ENCODE data around the gene RNF180.

RNF180 gene, protein sequence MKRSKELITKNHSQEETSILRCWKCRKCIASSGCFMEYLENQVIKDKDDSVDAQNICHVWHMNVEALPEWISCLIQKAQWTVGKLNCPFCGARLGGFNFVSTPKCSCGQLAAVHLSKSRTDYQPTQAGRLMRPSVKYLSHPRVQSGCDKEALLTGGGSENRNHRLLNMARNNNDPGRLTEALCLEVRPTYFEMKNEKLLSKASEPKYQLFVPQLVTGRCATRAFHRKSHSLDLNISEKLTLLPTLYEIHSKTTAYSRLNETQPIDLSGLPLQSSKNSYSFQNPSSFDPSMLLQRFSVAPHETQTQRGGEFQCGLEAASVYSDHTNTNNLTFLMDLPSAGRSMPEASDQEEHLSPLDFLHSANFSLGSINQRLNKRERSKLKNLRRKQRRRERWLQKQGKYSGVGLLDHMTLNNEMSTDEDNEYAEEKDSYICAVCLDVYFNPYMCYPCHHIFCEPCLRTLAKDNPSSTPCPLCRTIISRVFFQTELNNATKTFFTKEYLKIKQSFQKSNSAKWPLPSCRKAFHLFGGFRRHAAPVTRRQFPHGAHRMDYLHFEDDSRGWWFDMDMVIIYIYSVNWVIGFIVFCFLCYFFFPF

DNA sequence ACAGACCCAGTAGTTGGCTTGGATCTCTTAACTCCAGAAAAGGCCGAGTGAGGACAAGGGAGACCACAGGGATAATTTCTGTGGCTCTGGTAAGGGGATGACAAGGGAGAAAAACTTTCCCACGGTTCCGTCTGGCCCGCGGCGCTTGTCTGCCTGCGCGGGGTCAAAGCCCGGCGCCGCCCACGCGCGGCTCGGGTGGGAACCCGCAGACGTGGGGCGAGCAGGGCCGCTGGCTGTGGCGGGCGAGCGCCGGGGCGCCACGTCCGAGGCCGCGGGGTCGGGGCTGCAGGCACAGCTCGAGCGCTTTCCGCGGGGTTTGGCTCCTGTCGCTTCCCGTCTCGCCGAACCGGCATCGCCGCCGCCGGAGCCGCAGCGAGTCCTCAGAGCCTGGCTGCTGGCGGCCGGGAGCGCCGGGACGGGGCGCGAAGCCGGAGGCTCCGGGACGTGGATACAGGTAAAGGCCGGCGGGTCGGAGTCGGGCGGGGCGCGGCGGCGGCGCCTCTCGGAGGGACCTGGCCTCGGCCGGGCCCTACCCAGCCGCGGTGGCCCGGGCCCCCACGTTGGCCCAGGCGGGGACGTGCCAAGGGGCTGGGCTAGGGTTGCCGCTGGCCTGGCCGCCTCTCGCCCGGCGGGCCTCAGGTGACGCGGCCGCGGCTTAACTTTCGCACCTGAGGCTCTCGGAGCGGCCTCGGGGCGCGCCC, at the start of gene RNF180:
Gene RNF180 (plus strand): TSS at position 344 of the 701 bp plus-strand sequence. CDS start 34,965 bp downstream, outside the sequence.
- no peak for DNase-seq (ENCODE audit: low read depth)

DNA sequence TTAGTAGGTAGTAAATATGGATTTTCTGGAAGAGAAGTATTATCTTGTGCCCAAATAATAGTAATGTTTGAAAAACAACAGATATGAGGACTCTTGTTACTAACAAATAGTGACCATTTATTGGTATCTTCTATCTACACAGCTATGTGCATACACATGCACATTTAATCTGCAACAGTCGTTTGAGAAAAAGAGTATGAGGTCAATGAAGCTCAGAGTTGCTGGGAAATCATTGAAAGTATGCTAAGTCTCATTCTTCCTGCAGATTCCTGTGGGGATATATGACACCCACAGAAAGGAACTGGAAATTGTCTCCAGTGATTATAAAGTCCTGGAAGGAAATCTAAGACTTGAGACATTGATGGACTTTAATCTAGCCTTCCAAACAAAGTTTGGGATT, 40.1 kb upstream of the RNF180 start:
- DNase-seq (ENCODE audit: low read depth) = no peak

DNA sequence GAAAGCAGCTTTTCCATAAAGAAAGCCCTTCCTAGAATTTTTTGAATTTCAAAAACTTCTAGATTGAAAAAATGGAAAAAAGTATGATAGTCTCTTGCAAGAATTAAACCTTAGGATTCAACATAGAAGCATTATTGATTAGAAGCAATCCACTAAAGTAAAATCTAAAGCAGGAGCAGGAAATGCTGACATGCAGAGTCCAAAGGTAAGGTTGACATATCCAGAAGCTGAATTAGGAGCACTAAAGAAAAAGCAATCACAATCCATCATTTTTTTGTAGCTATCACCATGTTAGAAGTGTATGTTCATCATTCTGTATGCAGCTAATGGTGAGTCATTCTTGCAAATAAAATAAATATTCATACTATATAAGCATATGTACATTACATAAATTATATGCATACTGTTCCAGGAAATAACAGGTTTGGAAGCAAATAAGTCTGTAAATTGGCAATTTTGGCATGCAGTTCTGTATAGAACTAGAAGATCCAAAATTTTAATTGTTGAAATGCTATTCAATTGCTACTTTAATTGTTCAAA, 39.4 kb upstream of the RNF180 start:
- no peak for DNase-seq (ENCODE audit: low read depth)

DNA sequence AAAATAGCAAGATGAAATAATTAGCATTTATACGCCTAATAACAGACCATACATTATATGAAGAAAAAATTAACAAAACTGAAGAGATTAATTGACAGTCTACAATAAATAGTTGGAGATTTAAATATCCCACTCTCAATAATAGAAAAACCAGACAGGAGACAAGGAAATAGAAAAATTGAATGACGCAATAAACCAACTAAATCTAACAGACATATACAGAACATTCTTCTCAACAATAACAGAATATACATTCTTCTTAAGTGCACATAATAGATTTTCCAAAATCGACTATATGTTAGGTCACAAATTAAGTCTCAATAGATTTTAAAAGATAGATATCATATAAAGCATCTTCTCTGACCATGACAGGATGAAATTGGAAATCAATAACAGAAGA, 25.6 kb upstream of the RNF180 start:
- no peak for DNase-seq (ENCODE audit: low read depth)

DNA sequence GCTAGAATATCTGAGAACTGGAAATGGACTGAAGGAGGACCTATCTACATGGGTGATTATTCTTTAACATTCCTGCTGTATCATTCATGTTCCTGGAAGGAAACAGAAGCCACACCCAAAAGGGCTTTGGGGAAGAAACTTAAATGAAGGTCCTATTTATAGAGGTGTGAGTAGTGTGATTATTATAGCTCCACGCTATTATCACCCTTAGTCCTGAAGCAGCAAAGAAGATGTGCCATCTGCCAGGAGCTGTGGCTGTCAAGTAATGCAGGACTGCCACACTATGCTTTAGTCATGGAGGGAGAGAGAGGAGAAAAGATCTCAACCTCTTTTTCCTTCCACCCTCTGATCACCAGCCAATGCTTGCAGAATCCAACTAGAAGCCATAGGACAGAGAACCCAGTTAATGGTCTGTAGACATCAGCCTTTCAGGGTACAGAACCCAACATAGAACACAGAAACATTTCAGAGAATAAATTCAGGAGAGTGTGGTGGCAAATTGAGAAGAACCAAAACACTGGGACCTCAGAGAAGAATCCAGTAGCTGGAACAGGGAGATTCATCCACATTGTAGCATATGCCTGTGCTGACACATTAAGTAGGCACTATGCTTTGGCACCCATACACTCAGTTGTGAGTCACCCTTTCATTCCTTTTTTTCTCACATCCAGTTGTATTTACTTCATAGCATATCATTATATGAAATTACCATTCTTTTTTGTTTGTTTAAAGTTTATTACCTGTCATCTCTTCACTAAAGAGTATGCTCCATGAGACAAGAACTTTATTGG, 21.0 kb upstream of the RNF180 start:
- no peak for DNase-seq (ENCODE audit: low read depth)

DNA sequence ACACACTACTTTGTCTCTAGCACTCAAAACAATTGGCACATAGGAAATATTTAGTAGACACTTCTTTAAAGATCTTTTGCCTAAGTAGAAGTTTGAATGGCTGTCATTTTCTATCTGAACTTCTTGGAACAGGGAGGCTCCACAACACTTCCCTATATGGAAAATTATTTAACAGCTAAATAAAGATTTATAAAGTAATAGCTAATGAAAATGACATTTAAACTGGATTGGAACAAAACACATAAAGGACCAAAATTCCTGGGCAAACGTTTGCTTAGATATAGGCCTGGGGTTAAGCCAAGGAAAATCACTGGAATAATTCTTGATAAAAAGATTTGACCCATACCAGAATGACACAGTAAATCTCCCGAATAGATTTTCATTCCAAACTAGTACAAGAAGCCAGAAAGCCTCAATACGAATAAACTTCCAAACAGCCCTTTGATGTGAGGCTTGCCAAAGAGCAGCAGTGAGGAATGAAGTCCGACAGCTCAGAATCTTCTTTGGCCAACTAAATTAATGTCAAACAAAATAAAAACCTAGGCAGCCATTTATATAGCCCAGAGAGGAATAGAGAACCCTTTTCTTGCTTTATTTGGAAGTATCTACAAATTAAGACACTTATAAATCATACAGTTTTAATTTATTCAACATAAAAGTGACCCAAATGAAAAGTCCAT, 20.3 kb upstream of the RNF180 start:
- DNase-seq (ENCODE audit: low read depth) = no peak

DNA sequence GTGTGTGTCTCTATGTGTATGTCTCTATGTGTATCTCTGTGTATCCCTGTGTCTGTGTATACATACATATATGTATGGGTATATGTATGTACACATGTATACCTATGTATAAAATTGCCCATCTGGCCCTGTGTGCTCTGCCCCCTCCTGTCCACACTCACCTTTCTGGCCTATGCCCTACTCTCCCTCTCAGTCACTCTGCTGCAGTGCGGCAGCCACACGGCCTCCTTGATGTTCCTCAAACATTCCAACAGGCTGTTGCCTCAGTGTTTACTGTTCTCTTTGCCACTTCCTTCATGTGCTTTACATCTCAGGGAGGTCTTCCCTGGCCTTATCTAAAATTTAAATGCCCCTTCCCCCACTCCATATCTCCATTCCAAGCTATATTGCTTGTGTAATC, 18.3 kb upstream of the RNF180 start:
- DNase-seq (ENCODE audit: low read depth) = no peak

DNA sequence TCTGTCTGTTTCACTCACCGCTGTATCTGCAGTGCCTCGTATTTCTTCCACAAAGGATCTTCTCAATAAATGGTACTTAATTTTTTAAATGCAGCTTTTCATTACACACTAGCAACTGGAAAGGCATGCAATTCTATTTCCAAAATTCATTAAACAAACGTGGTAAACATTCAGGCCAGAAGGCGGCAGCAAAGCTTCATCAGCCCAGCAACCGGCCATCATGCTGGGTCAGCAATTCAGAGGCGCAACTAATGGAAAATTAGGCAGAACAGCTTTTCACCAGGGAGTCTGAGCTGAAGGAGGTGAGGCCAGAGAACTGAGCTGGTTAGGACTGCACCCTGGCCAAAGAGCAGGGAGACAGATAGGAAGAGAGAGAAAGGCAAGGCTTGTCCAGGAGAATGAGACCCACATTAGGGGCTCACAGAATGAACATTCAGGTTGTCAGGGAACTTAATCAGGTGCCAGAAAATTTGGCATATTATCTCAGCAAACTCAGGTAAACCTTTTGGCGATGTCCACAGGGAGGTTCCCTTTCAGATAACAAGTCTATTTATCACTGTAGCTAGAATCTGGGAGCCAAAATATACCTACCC, 17.7 kb upstream of the RNF180 start:
- DNase-seq (ENCODE audit: low read depth) = no peak

DNA sequence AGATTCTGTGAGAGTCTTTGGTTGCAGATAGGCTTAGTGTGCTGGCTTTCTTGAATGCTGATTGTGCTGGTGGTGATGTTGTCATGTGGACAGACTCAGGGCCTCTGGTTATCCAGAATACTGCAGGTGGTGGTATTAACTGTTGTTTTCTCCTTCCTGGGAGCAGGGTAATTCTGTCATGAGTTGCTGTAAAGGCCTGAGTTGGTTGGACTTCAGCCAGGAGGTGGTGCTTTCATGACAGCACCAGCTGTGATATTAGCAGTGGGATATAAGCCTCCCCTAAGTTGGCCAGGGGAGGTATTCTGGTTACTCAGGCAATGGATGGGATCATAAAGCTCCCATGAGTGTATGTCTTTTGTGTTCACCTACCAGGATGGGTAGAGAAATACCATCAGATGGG, 16.4 kb upstream of the RNF180 start:
- DNase-seq (ENCODE audit: low read depth) = no peak

DNA sequence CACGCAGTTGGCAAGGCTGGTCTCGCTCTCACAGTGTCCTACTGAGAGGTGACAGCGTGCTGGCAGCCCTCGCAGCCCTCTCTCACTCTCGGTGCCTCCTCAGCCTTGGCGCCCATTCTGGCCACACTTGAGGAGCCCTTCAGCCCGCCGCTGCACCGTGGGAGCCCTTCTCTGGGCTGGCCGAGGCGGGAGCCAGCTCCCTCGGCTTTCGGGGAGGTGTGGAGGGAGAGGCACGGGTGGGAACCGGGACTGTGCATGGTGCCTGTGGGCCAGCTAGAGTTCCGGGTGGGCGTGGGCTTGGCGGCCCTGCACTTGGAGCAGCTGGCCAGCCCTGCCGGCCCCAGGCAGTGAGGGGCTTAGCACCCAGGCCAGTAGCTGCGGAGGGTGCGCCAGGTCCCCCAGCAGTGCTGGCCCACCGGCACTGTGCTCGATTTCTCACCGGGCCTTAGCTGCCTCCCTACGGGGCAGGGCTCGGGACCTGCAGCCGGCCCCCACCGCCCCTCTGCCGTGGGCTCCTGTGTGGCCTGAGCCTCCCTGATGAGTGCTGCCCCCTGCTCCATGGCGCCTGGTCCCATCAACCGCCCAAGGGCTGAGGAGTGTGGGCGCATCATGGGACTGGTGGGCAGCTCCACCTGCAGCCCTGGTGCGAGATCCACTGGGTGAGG, 15.7 kb upstream of the RNF180 start:
- no peak for DNase-seq (ENCODE audit: low read depth)

DNA sequence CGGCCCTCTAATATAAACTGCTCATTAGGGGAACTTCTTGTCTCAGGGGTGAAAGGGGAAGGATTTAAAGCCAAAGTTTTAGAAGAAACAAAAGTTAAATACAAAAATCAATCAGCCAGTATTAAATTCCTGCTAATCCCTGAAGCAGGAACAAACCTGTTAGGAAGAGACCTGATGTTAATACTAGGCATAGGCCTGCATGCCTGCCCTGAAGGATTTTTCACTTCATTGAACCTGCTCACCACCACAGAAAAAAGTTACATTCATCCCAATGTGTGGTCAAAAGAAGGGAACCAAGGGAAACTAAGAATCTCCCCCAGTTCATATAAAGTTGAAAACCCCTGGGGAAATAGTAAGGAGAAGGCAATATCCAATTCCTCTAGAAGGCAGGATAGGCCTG, 9.4 kb upstream of the RNF180 start:
- no peak for DNase-seq (ENCODE audit: low read depth)

DNA sequence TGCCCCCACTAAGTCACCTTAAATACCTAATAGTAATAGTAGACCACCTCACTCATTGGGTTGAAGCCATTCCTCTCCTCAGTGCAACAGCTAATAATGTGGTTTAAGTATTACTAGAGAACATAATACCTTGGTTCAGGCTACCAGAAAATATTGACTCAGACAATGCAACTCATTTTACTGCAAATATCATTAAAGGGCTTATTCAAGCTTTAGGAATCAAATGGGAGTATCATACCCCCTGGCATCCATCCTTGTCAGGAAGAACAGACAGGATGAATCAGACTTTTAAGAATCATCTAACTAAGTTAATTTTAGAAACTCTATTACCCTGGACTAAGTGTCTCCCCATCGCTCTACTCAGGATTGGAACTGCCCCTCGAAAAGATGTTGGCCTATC, 6.8 kb upstream of the RNF180 start:
- DNase-seq (ENCODE audit: low read depth) = no peak

DNA sequence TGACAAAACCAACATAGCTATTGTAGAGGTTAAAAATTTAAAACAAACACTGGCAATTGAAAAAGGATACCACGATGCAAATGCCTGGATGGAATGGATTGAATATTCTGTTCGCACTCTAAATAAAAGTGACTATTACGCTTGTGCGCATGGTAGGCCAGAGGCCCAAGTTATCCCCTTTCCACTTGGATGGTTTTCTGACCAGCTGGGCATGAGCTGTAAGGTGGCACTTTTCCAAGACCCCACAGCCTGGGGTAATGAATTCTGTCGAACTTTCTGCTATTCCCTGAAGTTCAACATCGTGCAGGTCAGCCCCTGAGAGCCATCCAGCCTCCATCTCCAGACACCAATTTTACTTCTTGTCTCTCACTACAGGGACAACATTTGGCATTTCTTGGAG, 5.4 kb upstream of the RNF180 start:
- no peak for DNase-seq (ENCODE audit: low read depth)

DNA sequence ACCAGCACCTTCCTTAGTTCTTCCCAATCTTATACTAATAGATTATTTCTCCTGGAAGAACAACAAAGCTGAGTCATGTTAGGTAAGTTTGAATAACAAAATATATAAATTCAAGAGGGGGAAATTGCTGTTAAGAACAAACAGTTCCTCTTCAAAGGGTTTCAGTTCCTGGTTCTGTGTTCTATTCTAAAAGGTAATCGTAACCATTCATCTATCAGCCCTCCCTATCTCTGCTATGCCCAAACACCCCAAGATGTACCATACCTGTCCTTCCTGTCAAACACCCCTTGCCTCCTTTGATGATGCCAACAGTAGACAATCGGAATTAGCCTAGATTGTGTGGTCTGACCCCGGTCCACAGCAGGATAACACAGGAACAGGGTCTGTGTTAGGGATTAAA, 4.2 kb upstream of the RNF180 start:
- no peak for DNase-seq (ENCODE audit: low read depth)

DNA sequence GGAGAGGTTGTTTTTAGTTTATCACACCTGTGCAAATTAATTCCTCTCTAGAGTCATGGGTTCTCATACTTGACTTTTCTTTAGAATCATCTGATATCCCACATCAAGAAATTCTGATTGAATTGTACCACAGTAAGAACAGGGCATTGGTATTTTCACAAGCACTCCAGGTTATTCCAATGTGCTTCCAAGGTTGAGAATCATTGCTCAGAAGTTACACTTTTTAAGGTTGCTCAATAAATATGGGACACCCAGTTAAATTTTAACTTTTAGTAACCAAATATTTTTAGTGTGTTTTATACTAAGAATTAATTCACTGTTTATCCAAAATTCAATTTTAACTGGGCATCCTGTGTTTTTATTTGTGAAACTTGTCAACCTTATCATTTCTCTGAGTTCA, 2.5 kb upstream of the RNF180 start:
- no peak for DNase-seq (ENCODE audit: low read depth)

DNA sequence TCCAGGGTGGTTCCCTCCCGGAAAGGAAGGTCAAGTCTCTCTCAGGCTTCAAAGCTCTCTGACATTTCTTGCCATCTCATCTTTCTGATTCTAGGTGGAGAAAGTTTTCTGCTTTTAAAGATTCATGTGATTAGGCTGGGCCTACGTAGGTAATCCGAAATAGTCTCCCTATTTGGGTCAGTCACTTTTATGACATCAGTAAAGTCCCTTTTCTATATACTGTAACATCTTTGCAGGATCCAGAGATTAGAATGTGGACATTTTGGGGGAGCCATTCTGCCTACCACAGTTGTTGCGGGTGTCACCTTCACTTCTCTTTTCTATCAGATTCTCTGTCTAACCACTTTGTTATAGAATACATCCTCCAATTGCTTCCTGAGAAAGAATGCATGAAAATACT, 1.9 kb upstream of the RNF180 start:
- DNase-seq (ENCODE audit: low read depth) = no peak

DNA sequence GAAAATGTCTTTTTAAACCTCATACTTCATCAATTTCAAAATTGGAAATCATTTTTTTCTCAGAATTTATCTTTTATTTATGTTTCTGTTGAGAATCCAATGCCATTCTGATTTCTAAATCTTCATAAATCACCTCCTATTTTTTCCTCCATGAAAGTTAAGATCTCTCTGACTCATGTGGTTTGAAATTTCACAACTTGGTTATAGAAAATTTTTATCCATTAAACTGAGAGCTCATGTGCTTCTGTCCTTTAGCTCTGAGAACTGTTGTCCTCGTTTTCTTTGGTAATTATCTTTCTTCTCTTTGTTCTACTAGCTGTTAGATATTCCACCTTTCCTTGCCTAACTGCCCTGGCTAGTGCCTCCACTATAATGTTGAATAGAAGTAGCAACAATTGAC, 1.5 kb upstream of the RNF180 start:
- no peak for DNase-seq (ENCODE audit: low read depth)

DNA sequence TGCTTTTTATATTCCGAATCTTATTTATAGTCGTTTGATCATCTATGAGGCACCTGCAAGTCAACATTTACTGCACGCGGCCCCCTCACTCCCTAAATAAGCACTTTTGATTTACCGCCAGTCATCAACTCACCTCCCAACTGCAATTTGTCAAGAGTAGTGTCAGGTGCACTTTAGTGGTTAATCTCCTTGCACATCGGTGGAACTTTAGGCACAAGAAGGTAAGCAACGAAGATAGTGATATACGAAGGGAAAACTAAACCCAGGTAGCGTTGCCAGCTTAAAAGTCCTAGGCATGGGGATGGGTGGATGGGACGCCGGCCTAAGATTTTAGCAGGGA, 513 bp upstream of the RNF180 start:
- DNase-seq (ENCODE audit: low read depth) = no peak

DNA sequence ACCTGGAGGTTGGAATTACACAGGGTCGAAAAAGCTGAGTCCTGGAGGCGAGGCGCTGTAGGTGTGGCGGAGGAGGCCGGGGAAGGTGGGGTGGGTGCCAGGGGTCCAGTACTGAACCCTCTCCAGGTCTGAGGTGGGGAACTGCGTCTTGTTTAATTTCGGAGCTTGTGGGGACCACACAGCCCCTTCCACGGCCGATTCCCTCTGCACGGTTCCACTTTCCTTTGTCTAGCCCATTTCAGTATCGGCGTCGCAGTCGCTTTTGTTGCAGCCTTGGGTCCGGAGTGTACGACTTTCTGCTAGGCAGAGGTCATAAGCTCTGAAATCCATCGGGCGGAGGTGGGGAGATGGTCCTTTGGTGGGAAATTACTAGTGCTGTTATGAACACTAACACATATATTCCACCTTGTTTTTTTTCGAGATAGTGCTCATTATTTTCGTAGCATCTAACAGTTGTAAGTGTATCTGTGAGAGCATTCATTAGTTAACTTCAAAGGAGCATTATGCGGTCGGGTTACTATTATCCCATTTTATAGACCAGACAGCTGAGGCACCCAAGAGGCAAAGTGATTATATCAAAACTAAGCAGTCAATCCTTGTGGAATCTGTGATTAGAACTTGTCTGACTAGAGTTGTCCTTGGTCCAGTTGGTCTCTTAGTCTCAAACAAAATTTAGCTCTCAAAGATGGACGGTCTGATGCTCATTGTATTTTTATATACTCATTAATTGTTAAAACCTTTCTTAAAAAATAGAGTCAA, 737 bp downstream of the RNF180 start:
- no peak for DNase-seq (ENCODE audit: low read depth)

DNA sequence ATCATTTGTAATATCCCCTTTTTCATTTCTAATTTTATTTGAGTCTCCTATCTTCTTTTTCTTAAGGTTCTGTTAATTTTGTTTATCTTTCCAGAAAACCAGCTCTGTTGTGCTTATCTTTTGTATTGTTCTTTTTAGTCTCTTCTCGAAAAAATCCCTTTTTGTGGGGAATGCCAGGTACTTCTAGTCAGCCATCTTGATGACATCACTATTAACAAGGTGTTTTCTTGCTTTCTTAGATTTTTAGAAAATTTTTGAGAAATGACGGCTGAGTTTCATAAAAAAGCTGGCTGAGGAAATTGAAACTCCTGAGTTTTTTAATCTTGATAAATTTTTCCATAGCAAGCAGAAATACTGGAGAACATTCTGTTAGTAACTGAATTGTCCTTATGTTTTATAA, 10.7 kb downstream of the RNF180 start:
- DNase-seq (ENCODE audit: low read depth) = no peak
